Activated T-helper 2 cell treated with anti-CD3 and anti-CD28 coated beads, Interferon-gamma antibody, Interleukin-2, Interleukin-4, amounts not matched to agents 10 μg/mL and 5 μg/mL and 100 μg/mL, durations not matched to agents 14 hours and 24 hours and 36 hours (primary cell): ENCODE results near the gene DNAJC6. TPM values are rescaled to one million over a fixed set of nuclear protein-coding genes. Genes with fewer than 3 reads are reported as not detected.

Experiments
- DNase-seq: peaks from one replicate; pipeline ENCODE4 v3.0.0; 2021; ENCODE audit warnings: low spot score
- H3K27ac Mint-ChIP-seq: one replicate; pipeline ENCODE4 v1.8.0; 2021; ENCODE audit warnings: mixed read lengths
- H3K27me3 Mint-ChIP-seq: one replicate; pipeline ENCODE4 v1.8.0; 2021; ENCODE audit warnings: low read depth, mixed read lengths
- H3K36me3 Mint-ChIP-seq: one replicate; pipeline ENCODE4 v1.8.0; 2021; ENCODE audit warnings: low read depth, mixed read lengths
- H3K4me1 Mint-ChIP-seq: one replicate; pipeline ENCODE4 v1.8.0; 2021; ENCODE audit warnings: low read depth, mixed read lengths
- H3K4me3 Mint-ChIP-seq: one replicate; pipeline ENCODE4 v1.8.0; 2021; ENCODE audit warnings: low read depth, mild to moderate bottlenecking, moderate library complexity, mixed read lengths
- H3K9me3 Mint-ChIP-seq: one replicate; pipeline ENCODE4 v1.8.0; 2021; ENCODE audit warnings: mixed read lengths
- intact Hi-C: fragments of 100-400 bp; cut with micrococcal nuclease; formaldehyde crosslinking; loops from one replicate; pipeline ENCODE4 v1.15.1; 2023
- total RNA-seq: library from RNA; stranded (reverse); gene quantifications from 2 replicates; pipeline ENCODE4 v1.2.3, GENCODE V29; 2022

The DNAJC6 gene
- total RNA-seq, 1 donor from 2014 or later = 1.9 TPM

GRCh38 chr1:65310078-65310587 is 790 bp downstream of the DNAJC6 start:
- H3K36me3 Mint-ChIP-seq = no peaks in the 10 kb centered on the region
- H3K27me3 Mint-ChIP-seq = peaks cover 41% of the 10 kb centered on the region
- no peak for DNase-seq
- intact Hi-C loops = no loop called here
- peaks cover 6% of the 10 kb centered on the region for H3K4me1 Mint-ChIP-seq
- no peaks in the 10 kb centered on the region for H3K9me3 Mint-ChIP-seq
- H3K27ac Mint-ChIP-seq = no peak overlapping the region
- H3K4me3 Mint-ChIP-seq = no peak overlapping the region

GRCh38 chr1:65311760-65312159 is 2.4 kb downstream of the DNAJC6 start:
- Mint-ChIP-seq H3K27ac (no peak overlapping the region), H3K36me3 (no peaks in the 10 kb centered on the region), H3K27me3 (peaks cover 36% of the 10 kb centered on the region), H3K4me3 (no peak overlapping the region), H3K9me3 (no peaks in the 10 kb centered on the region), H3K4me1 (peaks cover 6% of the 10 kb centered on the region)
- intact Hi-C loops = no loop called here
- DNase-seq = no peak

- no peak overlapping the region for H3K27ac Mint-ChIP-seq
- no peaks in the 10 kb centered on the region for H3K4me1 Mint-ChIP-seq
- peaks cover 10% of the 10 kb centered on the region for H3K27me3 Mint-ChIP-seq
- no peaks in the 10 kb centered on the region for H3K36me3 Mint-ChIP-seq
- H3K4me3 Mint-ChIP-seq = no peak overlapping the region
- DNase-seq = no peak
- intact Hi-C loops = no loop called here
- no peaks in the 10 kb centered on the region for H3K9me3 Mint-ChIP-seq
Measured at GRCh38 chr1:65316233-65316632, 6.9 kb downstream of the DNAJC6 start.

GRCh38 chr1:65317866-65318653 is 8.7 kb downstream of the DNAJC6 start:
- Mint-ChIP-seq H3K27me3 (peaks cover 4% of the 10 kb centered on the region), H3K4me3 (no peak overlapping the region), H3K4me1 (no peaks in the 10 kb centered on the region), H3K36me3 (no peaks in the 10 kb centered on the region), H3K27ac (no peak overlapping the region), H3K9me3 (peaks cover under 1% of the 10 kb centered on the region)
- intact Hi-C loops = no loop called here
- no peak for DNase-seq

- H3K9me3 Mint-ChIP-seq = peaks cover 5% of the 10 kb centered on the region
- H3K27me3 Mint-ChIP-seq = no peaks in the 10 kb centered on the region
- H3K36me3 Mint-ChIP-seq = no peaks in the 10 kb centered on the region
- DNase-seq = no peak
- H3K4me1 Mint-ChIP-seq = peaks cover 4% of the 10 kb centered on the region
- intact Hi-C loops = no loop called here
- H3K4me3 Mint-ChIP-seq = no peak overlapping the region
- no peak overlapping the region for H3K27ac Mint-ChIP-seq
Measured at GRCh38 chr1:65319141-65319540, 9.8 kb downstream of the DNAJC6 start.

- no peaks in the 10 kb centered on the region for H3K27me3 Mint-ChIP-seq
- no peak for DNase-seq
- intact Hi-C loops = no loop called here
- peaks cover 4% of the 10 kb centered on the region for H3K4me1 Mint-ChIP-seq
- H3K9me3 Mint-ChIP-seq = peaks cover 5% of the 10 kb centered on the region
- no peaks in the 10 kb centered on the region for H3K36me3 Mint-ChIP-seq
- no peak overlapping the region for H3K4me3 Mint-ChIP-seq
- no peak overlapping the region for H3K27ac Mint-ChIP-seq
Measured at GRCh38 chr1:65319754-65320153, 10.4 kb downstream of the DNAJC6 start.

- Mint-ChIP-seq H3K36me3 (no peaks in the 10 kb centered on the region), H3K9me3 (peaks cover 5% of the 10 kb centered on the region), H3K27me3 (peaks cover 5% of the 10 kb centered on the region), H3K27ac (no peak overlapping the region), H3K4me1 (peaks cover 4% of the 10 kb centered on the region), H3K4me3 (no peak overlapping the region)
- no peak for DNase-seq
- intact Hi-C loops = no loop called here
Measured at GRCh38 chr1:65321879-65322278, 12.5 kb downstream of the DNAJC6 start.

GRCh38 chr1:65323246-65323645 is 13.9 kb downstream of the DNAJC6 start:
- intact Hi-C loops = no loop called here
- H3K4me1 Mint-ChIP-seq = peaks cover 4% of the 10 kb centered on the region
- no peak overlapping the region for H3K27ac Mint-ChIP-seq
- peaks cover 7% of the 10 kb centered on the region for H3K27me3 Mint-ChIP-seq
- H3K9me3 Mint-ChIP-seq = peaks cover 5% of the 10 kb centered on the region
- H3K4me3 Mint-ChIP-seq = no peak overlapping the region
- no peaks in the 10 kb centered on the region for H3K36me3 Mint-ChIP-seq
- no peak for DNase-seq

- H3K27ac Mint-ChIP-seq = no peak overlapping the region
- no peak for DNase-seq
Measured at GRCh38 chr1:65330021-65330420, 20.7 kb downstream of the DNAJC6 start.

GRCh38 chr1:65330822-65331221 is 21.5 kb downstream of the DNAJC6 start:
- H3K27ac Mint-ChIP-seq = no peak overlapping the region
- DNase-seq = no peak
- no peaks in the 10 kb centered on the region for H3K4me1 Mint-ChIP-seq
- H3K4me3 Mint-ChIP-seq = no peak overlapping the region
- peaks cover 8% of the 10 kb centered on the region for H3K27me3 Mint-ChIP-seq
- intact Hi-C loops = no loop called here
- no peaks in the 10 kb centered on the region for H3K36me3 Mint-ChIP-seq
- H3K9me3 Mint-ChIP-seq = no peaks in the 10 kb centered on the region

More at GRCh38 chr1:65330021-65330420, 20.7 kb downstream of the DNAJC6 start:
- no peak overlapping the region for H3K4me3 Mint-ChIP-seq
- no peaks in the 10 kb centered on the region for H3K4me1 Mint-ChIP-seq
- intact Hi-C loops = no loop called here
- H3K36me3 Mint-ChIP-seq = no peaks in the 10 kb centered on the region
- H3K9me3 Mint-ChIP-seq = no peaks in the 10 kb centered on the region
- H3K27me3 Mint-ChIP-seq = peaks cover 9% of the 10 kb centered on the region

GRCh38 chr1:65332821-65333220 is 23.5 kb downstream of the DNAJC6 start:
- Mint-ChIP-seq H3K9me3 (no peaks in the 10 kb centered on the region), H3K4me1 (no peaks in the 10 kb centered on the region), H3K4me3 (no peak overlapping the region), H3K27me3 (peaks cover 2% of the 10 kb centered on the region), H3K36me3 (no peaks in the 10 kb centered on the region), H3K27ac (no peak overlapping the region)
- intact Hi-C loops = no loop called here
- no peak for DNase-seq

GRCh38 chr1:65334081-65334480 is 24.7 kb downstream of the DNAJC6 start:
- H3K4me3 Mint-ChIP-seq = no peak overlapping the region
- peaks cover under 1% of the 10 kb centered on the region for H3K27me3 Mint-ChIP-seq
- no peak overlapping the region for H3K27ac Mint-ChIP-seq
- no peaks in the 10 kb centered on the region for H3K4me1 Mint-ChIP-seq
- H3K36me3 Mint-ChIP-seq = no peaks in the 10 kb centered on the region
- intact Hi-C loops = no loop called here
- DNase-seq = no peak
- H3K9me3 Mint-ChIP-seq = no peaks in the 10 kb centered on the region

GRCh38 chr1:65339866-65340468 is 30.6 kb downstream of the DNAJC6 start:
- DNase-seq = no peak
- Mint-ChIP-seq H3K4me3 (no peak overlapping the region), H3K27ac (no peak overlapping the region), H3K9me3 (no peaks in the 10 kb centered on the region), H3K4me1 (no peaks in the 10 kb centered on the region), H3K36me3 (no peaks in the 10 kb centered on the region), H3K27me3 (no peaks in the 10 kb centered on the region)
- intact Hi-C loops = no loop called here
